MM.1S (cell line): ENCODE results near the gene EHBP1.
"Not testable (repeated sequence)": the region's sequence is repeated elsewhere in the genome, so short reads cannot be mapped to it uniquely, and the experiment has no call there.

Source experiments
- DNase-seq: peaks from one replicate; pipeline ENCODE4 v3.0.0-alpha.2; 2015
- H2AFZ ChIP-seq: fragments of 300-600 bp; sonication (generic); 2 replicates; pipeline ENCODE4 v1.6.0; 2016; ENCODE audit warnings: antibody characterized with exemption, low read length
- H3F3A ChIP-seq: fragments of 300-600 bp; sonication (generic); 2 replicates; pipeline ENCODE4 v1.6.1; 2016; ENCODE audit warnings: mild to moderate bottlenecking, antibody characterized with exemption, low read length, moderate library complexity, mixed read lengths; ENCODE audit not compliant: insufficient read depth
- H3K27ac ChIP-seq: fragments of 300-600 bp; sonication (generic); 2 replicates; pipeline ENCODE4 v1.5.1; 2016; ENCODE audit warnings: mild to moderate bottlenecking, low read length
- H3K27me3 ChIP-seq: fragments of 300-600 bp; sonication (generic); replicated peaks from 2 replicates; pipeline ENCODE4 v1.6.0; 2016; ENCODE audit warnings: low read length; ENCODE audit not compliant: insufficient read depth
- H3K36me3 ChIP-seq: fragments of 300-600 bp; sonication (generic); replicated peaks from 2 replicates; pipeline ENCODE4 v1.6.1; 2016; ENCODE audit warnings: mild to moderate bottlenecking, low read length, mixed read lengths; ENCODE audit not compliant: insufficient read depth
- H3K4me1 ChIP-seq: fragments of 300-600 bp; sonication (generic); 2 replicates; pipeline ENCODE4 v1.6.1; 2016; ENCODE audit warnings: low read length, mixed read lengths
- H3K4me2 ChIP-seq: fragments of 300-600 bp; sonication (generic); 2 replicates; pipeline ENCODE4 v1.6.0; 2016; ENCODE audit warnings: low read depth, low read length
- H3K4me3 ChIP-seq: fragments of 300-600 bp; sonication (generic); 2 replicates; pipeline ENCODE4 v1.5.1; 2016; ENCODE audit warnings: low read length, mixed read lengths
- H3K79me2 ChIP-seq: fragments of 300-600 bp; sonication (generic); 2 replicates; pipeline ENCODE4 v1.6.1; 2016; ENCODE audit warnings: mixed run types, low read length, mixed read lengths
- H3K9ac ChIP-seq: fragments of 300-600 bp; sonication (generic); 2 replicates; pipeline ENCODE4 v1.6.1; 2016; ENCODE audit warnings: low read length, mixed read lengths
- H3K9me2 ChIP-seq: fragments of 300-600 bp; sonication (generic); replicated peaks from 2 replicates; pipeline ENCODE4 v1.6.1; 2016; ENCODE audit warnings: mild to moderate bottlenecking, low read length, mixed read lengths; ENCODE audit not compliant: insufficient read depth
- H3K9me3 ChIP-seq: fragments of 300-600 bp; sonication (generic); replicated peaks from 2 replicates; pipeline ENCODE4 v1.6.1; 2016; ENCODE audit warnings: mild to moderate bottlenecking, low read length, mixed read lengths; ENCODE audit not compliant: insufficient read depth
- H4K20me1 ChIP-seq: fragments of 300-600 bp; sonication (generic); 2 replicates; pipeline ENCODE4 v1.6.1; 2016; ENCODE audit warnings: mild to moderate bottlenecking, low read length, moderate library complexity, mixed read lengths; ENCODE audit not compliant: insufficient read depth
- EZH2 ChIP-seq: fragments of 300-600 bp; sonication (generic); optimal IDR thresholded peaks from 2 replicates; pipeline ENCODE3; 2017; ENCODE audit warnings: low read depth, mild to moderate bottlenecking, antibody characterized with exemption, low read length, mixed read lengths
- EZH2phosphoT487 ChIP-seq: fragments of 300-600 bp; sonication (generic); IDR thresholded peaks from 2 replicates; pipeline ENCODE4 v1.6.1; 2018; ENCODE audit warnings: antibody characterized with exemption, low read length
- TF ChIP-seq, protein P1 (sequence below): fragments of 300-600 bp; sonication (generic); IDR thresholded peaks from 2 replicates; pipeline ENCODE4 v1.5.1; 2016; ENCODE audit warnings: antibody characterized with exemption, low read length, mixed read lengths

EHBP1 gene

GRCh38 chr2:62745891-62746481 is 40.5 kb downstream of the EHBP1 start:
- Histone ChIP-seq H3K4me2 (no peak overlapping the region), H3K9me2 (no peaks in the 10 kb centered on the region), H3K4me3 (no peak overlapping the region), H3K79me2 (peaks cover 3% of the 10 kb centered on the region; the same call in 1 of the 2 replicates), H4K20me1 (no peaks in the 10 kb centered on the region), H2AFZ (no peak overlapping the region), H3K9ac (no peak overlapping the region), H3K4me1 (peaks cover 7% of the 10 kb centered on the region), H3K9me3 (no peaks in the 10 kb centered on the region), H3F3A (no peaks in the 10 kb centered on the region), H3K27ac (no peak overlapping the region), H3K36me3 (no peaks in the 10 kb centered on the region), H3K27me3 (no peaks in the 10 kb centered on the region)
- DNase-seq, result no peak
- TF ChIP-seq EZH2 (no peak), EZH2phosphoT487 (no peak)
- TF ChIP-seq, protein P1, sequence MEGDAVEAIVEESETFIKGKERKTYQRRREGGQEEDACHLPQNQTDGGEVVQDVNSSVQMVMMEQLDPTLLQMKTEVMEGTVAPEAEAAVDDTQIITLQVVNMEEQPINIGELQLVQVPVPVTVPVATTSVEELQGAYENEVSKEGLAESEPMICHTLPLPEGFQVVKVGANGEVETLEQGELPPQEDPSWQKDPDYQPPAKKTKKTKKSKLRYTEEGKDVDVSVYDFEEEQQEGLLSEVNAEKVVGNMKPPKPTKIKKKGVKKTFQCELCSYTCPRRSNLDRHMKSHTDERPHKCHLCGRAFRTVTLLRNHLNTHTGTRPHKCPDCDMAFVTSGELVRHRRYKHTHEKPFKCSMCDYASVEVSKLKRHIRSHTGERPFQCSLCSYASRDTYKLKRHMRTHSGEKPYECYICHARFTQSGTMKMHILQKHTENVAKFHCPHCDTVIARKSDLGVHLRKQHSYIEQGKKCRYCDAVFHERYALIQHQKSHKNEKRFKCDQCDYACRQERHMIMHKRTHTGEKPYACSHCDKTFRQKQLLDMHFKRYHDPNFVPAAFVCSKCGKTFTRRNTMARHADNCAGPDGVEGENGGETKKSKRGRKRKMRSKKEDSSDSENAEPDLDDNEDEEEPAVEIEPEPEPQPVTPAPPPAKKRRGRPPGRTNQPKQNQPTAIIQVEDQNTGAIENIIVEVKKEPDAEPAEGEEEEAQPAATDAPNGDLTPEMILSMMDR, result no peak

GRCh38 chr2:62747169-62747568 is 41.7 kb downstream of the EHBP1 start:
- TF ChIP-seq, protein P1, result no peak
- TF ChIP-seq EZH2phosphoT487 (no peak), EZH2 (no peak)
- H3K27me3 ChIP-seq, result no peaks in the 10 kb centered on the region
- H3K9me2 ChIP-seq, result no peaks in the 10 kb centered on the region
- no peak overlapping the region for H3K27ac ChIP-seq
- H2AFZ ChIP-seq, result no peak overlapping the region
- no peak overlapping the region for H3K4me3 ChIP-seq
- no peak for DNase-seq
- H3K4me1 ChIP-seq, result peaks cover 7% of the 10 kb centered on the region
- no peak overlapping the region for H3K4me2 ChIP-seq
- H4K20me1 ChIP-seq, result no peaks in the 10 kb centered on the region
- no peak overlapping the region for H3K9ac ChIP-seq
- peaks cover 3% of the 10 kb centered on the region; the same call in 1 of the 2 replicates for H3K79me2 ChIP-seq
- no peaks in the 10 kb centered on the region for H3K36me3 ChIP-seq
- H3F3A ChIP-seq, result no peaks in the 10 kb centered on the region
- no peaks in the 10 kb centered on the region for H3K9me3 ChIP-seq

- TF ChIP-seq EZH2phosphoT487 (no peak), EZH2 (no peak)
- TF ChIP-seq, protein P1, result no peak
- Histone ChIP-seq H4K20me1 (no peaks in the 10 kb centered on the region), H3F3A (no peaks in the 10 kb centered on the region), H3K4me2 (no peak overlapping the region), H3K9me2 (no peaks in the 10 kb centered on the region), H3K9ac (no peak overlapping the region), H3K36me3 (no peaks in the 10 kb centered on the region), H3K9me3 (no peaks in the 10 kb centered on the region), H3K27me3 (no peaks in the 10 kb centered on the region), H3K79me2 (peaks cover 3% of the 10 kb centered on the region; the same call in 1 of the 2 replicates), H3K4me1 (peaks cover 7% of the 10 kb centered on the region), H3K27ac (no peak overlapping the region), H3K4me3 (no peak overlapping the region), H2AFZ (no peak overlapping the region)
- no peak for DNase-seq
Measured at GRCh38 chr2:62747876-62748275, 42.4 kb downstream of the EHBP1 start.

DNA sequence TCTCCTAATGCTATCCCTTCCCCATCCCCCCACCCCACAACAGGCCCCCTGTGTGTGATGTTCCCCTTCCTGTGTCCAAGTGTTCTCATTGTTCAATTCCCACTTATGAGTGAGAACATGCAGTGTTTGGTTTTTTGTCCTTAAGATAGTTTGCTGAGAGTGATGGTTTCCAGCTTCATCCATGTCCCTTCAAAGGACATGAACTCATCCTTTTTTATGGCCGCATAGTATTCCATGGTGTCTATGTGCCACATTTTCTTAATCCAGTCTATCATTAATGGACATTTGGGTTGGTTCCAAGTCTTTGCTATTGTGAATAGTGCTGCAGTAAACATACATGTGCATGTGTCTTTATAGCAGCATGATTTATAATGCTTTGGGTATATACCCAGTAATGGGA is 43.6 kb downstream of the EHBP1 start:
- not testable (repeated sequence) for H4K20me1 ChIP-seq, H3K4me2 ChIP-seq, H3K79me2 ChIP-seq

More for the DNA sequence above, 43.6 kb downstream of the EHBP1 start:
- H3K27me3 ChIP-seq, DNase-seq, H3K27ac ChIP-seq, H3K36me3 ChIP-seq, H3F3A ChIP-seq, H3K9ac ChIP-seq, H3K4me1 ChIP-seq, H3K4me3 ChIP-seq, H2AFZ ChIP-seq, H3K9me2 ChIP-seq, H3K9me3 ChIP-seq: not testable (repeated sequence)
